ENCODE data around the gene SAMM50. TPM values are rescaled to one million over a fixed set of nuclear protein-coding genes. Genes with fewer than 3 reads are reported as not detected.
A peak's percentile ranks its signal among the peaks of the same experiment; 100 is the strongest.

The SAMM50 gene
- total and polyA plus RNA-seq, 10 of the 15 experiments (the other 5 are each of a cell fraction or from before 2014, with no cell fraction given) = 38.2 to 126 (median 62.4) TPM

DNA sequence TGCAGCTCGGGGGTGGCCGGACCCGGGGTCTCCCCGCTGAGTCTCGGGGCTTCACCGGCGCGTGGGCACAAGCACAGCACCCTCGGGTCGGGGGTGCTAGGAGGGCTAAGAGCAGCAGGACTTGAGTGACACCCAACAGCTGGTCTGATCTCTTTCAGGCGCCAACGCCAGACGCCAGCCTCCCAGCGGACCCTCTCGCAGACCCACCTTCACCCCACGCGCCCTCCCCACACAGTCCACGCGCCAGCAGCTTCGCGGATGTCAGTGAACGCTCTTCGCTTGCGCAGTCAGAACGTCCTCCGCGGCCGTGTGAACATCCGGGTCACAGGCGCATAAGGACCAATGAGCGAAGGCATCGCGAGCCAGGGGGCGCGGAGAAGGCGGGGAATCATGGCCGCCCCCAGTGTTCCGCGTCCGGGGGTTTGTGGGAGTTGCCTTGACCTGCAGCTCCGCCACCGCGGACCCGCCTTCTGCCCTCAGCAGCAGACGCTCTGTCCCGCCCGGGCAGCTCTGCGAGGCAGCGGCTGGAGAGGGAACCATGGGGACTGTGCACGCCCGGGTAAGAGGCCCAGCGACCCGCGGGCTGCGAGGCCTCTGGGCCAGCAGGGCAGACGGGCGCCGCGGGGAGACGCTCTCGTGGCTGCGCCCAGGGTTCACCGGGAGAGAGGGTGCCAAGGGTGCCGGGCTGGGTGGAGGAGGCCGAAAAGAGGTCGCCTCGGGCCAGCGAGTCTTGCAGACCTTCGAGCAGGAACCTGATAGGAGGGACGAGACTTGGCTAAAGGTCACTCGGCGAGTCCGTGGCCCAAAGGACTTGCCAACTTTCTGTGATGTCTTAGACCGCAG, at the start of gene SAMM50 (continued):
- TF ChIP-seq, protein P1, sequence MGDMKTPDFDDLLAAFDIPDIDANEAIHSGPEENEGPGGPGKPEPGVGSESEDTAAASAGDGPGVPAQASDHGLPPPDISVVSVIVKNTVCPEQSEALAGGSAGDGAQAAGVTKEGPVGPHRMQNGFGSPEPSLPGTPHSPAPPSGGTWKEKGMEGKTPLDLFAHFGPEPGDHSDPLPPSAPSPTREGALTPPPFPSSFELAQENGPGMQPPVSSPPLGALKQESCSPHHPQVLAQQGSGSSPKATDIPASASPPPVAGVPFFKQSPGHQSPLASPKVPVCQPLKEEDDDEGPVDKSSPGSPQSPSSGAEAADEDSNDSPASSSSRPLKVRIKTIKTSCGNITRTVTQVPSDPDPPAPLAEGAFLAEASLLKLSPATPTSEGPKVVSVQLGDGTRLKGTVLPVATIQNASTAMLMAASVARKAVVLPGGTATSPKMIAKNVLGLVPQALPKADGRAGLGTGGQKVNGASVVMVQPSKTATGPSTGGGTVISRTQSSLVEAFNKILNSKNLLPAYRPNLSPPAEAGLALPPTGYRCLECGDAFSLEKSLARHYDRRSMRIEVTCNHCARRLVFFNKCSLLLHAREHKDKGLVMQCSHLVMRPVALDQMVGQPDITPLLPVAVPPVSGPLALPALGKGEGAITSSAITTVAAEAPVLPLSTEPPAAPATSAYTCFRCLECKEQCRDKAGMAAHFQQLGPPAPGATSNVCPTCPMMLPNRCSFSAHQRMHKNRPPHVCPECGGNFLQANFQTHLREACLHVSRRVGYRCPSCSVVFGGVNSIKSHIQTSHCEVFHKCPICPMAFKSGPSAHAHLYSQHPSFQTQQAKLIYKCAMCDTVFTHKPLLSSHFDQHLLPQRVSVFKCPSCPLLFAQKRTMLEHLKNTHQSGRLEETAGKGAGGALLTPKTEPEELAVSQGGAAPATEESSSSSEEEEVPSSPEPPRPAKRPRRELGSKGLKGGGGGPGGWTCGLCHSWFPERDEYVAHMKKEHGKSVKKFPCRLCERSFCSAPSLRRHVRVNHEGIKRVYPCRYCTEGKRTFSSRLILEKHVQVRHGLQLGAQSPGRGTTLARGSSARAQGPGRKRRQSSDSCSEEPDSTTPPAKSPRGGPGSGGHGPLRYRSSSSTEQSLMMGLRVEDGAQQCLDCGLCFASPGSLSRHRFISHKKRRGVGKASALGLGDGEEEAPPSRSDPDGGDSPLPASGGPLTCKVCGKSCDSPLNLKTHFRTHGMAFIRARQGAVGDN (IDR thresholded peaks at IDR 0.05) = peak; percentile 78
- TF ChIP-seq CBFB (IDR thresholded peaks at IDR 0.05; ENCODE audit: low read depth) (peak; percentile 46; the same call in 1 of the 2 replicates), HDAC2 (IDR thresholded peaks at IDR 0.05) (no peak), MEF2B (IDR thresholded peaks at IDR 0.05; ENCODE audit: partially characterized antibody, poor library complexity, severe bottlenecking) (peak; percentile 48), IRF3 (IDR thresholded peaks at IDR 0.05) (no peak; the same call in 1 of the 2 replicates), TCF12 (IDR thresholded peaks at IDR 0.05; ENCODE audit: low read depth, low read length) (0 out of 2 replicates have a peak, but pooled peaks have one; percentile 13), HDAC6 (IDR thresholded peaks at IDR 0.05; ENCODE audit: unreplicated experiment) (no peak), BCL11A (IDR thresholded peaks at IDR 0.05; ENCODE audit: low read depth, low read length) (no peak), CHD1 (IDR thresholded peaks at IDR 0.05; ENCODE audit: low read depth, low read length) (no peak), GATAD2B (conservative IDR thresholded peaks at IDR 0.05; ENCODE audit: low read depth) (peak; percentile 60; the same call in 1 of the 2 replicates), GABPA (IDR thresholded peaks at IDR 0.05; ENCODE audit: low read depth) (peak; percentile 96), TBL1XR1 (IDR thresholded peaks at IDR 0.05; ENCODE audit: low read depth, low read length) (peak; percentile 83), SIN3A (IDR thresholded peaks at IDR 0.05; ENCODE audit: low read depth, low read length) (0 out of 2 replicates have a peak, but pooled peaks have one; percentile 52), NBN (IDR thresholded peaks at IDR 0.05) (peak; percentile 59), RCOR1 (conservative IDR thresholded peaks at IDR 0.05; ENCODE audit: low read depth, low read length) (0 out of 2 replicates have a peak, but pooled peaks have one; percentile 72), MXI1 (IDR thresholded peaks at IDR 0.05; ENCODE audit: low read depth, low read length) (peak; percentile 93), IKZF2 (IDR thresholded peaks at IDR 0.05) (no peak), JUNB (IDR thresholded peaks at IDR 0.05) (no peak), PML (IDR thresholded peaks at IDR 0.05; ENCODE audit: low read length) (peak; percentile 73)
- TF ChIP-seq, protein P2, sequence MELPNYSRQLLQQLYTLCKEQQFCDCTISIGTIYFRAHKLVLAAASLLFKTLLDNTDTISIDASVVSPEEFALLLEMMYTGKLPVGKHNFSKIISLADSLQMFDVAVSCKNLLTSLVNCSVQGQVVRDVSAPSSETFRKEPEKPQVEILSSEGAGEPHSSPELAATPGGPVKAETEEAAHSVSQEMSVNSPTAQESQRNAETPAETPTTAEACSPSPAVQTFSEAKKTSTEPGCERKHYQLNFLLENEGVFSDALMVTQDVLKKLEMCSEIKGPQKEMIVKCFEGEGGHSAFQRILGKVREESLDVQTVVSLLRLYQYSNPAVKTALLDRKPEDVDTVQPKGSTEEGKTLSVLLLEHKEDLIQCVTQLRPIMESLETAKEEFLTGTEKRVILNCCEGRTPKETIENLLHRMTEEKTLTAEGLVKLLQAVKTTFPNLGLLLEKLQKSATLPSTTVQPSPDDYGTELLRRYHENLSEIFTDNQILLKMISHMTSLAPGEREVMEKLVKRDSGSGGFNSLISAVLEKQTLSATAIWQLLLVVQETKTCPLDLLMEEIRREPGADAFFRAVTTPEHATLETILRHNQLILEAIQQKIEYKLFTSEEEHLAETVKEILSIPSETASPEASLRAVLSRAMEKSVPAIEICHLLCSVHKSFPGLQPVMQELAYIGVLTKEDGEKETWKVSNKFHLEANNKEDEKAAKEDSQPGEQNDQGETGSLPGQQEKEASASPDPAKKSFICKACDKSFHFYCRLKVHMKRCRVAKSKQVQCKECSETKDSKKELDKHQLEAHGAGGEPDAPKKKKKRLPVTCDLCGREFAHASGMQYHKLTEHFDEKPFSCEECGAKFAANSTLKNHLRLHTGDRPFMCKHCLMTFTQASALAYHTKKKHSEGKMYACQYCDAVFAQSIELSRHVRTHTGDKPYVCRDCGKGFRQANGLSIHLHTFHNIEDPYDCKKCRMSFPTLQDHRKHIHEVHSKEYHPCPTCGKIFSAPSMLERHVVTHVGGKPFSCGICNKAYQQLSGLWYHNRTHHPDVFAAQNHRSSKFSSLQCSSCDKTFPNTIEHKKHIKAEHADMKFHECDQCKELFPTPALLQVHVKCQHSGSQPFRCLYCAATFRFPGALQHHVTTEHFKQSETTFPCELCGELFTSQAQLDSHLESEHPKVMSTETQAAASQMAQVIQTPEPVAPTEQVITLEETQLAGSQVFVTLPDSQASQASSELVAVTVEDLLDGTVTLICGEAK (IDR thresholded peaks at IDR 0.05; ENCODE audit: borderline replicate concordance) = peak; percentile 94
- TF ChIP-seq, protein P3, sequence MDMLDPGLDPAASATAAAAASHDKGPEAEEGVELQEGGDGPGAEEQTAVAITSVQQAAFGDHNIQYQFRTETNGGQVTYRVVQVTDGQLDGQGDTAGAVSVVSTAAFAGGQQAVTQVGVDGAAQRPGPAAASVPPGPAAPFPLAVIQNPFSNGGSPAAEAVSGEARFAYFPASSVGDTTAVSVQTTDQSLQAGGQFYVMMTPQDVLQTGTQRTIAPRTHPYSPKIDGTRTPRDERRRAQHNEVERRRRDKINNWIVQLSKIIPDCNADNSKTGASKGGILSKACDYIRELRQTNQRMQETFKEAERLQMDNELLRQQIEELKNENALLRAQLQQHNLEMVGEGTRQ (IDR thresholded peaks at IDR 0.05; ENCODE audit: borderline replicate concordance, low read depth, low read length) = peak; percentile 27

All from GM12878 (cell line).